Choroid plexus epithelial cell (primary cell): ENCODE measurements around the gene OSGEP.

Source experiments
- DNase-seq: peaks from one replicate; pipeline ENCODE4 v3.0.0-alpha.2; 2010; ENCODE audit warnings: low read depth
- H3K4me3 ChIP-seq: 2 replicates; pipeline ENCODE4 v1.5.1; 2011; ENCODE audit warnings: low read depth, mild to moderate bottlenecking, control low read depth, low read length, moderate library complexity
- TF ChIP-seq, protein P1 (sequence below): conservative IDR thresholded peaks from 2 replicates; pipeline ENCODE4 v1.5.1; 2011; ENCODE audit warnings: low read depth, mild to moderate bottlenecking, control low read depth, inconsistent platforms, low read length, moderate library complexity

Gene OSGEP

DNA sequence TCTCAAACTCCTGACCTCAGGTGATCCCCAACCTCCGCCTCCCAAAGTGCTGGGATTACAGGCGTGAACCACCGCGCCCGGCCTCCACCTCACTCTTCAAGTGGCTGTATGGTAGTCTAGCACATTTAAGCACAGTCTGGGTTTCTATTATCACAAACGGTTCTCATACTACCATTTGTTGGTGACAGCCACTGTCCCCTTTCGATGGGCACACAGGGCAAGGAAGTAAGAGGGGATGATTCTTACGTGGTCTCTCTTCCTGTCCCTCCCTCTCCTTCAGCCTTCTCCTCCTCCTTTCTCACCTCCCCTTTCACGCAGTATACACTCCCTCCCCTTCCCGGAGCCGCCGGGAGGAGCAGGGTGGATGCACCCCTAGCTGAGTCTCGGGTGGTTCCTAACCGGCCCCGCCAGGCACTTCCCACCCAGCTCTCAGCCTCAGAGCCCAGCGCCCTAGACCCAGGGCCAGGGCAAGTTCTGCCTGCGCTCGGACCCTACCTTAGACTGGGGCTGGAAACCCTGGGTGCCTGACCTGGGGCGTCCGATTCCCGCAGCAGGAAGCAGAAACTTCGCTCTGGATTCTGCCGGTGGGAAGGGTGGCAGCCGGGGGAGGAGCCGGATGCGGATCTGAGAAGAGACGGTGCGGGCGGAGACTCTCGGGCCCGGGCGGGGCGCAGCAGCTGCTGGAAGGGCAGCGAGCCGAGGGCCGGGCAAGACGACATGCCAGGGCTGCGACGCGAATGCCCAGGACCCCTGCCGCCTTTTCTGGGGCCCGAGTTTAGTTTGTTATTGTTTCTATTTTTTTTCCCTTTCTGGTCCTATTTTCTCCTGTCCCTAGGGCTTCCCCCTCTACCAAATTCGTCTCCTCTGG is 41.5 kb downstream of the OSGEP start, which contains the start of gene TEP1:
Gene TEP1, minus strand, starts transcription at position 626 of the 868 bp plus-strand sequence. CDS start 5,062 bp downstream, outside the sequence.
- peak; percentile 81 for DNase-seq
- TF ChIP-seq, protein P1, sequence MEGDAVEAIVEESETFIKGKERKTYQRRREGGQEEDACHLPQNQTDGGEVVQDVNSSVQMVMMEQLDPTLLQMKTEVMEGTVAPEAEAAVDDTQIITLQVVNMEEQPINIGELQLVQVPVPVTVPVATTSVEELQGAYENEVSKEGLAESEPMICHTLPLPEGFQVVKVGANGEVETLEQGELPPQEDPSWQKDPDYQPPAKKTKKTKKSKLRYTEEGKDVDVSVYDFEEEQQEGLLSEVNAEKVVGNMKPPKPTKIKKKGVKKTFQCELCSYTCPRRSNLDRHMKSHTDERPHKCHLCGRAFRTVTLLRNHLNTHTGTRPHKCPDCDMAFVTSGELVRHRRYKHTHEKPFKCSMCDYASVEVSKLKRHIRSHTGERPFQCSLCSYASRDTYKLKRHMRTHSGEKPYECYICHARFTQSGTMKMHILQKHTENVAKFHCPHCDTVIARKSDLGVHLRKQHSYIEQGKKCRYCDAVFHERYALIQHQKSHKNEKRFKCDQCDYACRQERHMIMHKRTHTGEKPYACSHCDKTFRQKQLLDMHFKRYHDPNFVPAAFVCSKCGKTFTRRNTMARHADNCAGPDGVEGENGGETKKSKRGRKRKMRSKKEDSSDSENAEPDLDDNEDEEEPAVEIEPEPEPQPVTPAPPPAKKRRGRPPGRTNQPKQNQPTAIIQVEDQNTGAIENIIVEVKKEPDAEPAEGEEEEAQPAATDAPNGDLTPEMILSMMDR: no peak
- H3K4me3 ChIP-seq: peak within 1 kb of the TSS; percentile 98

DNA sequence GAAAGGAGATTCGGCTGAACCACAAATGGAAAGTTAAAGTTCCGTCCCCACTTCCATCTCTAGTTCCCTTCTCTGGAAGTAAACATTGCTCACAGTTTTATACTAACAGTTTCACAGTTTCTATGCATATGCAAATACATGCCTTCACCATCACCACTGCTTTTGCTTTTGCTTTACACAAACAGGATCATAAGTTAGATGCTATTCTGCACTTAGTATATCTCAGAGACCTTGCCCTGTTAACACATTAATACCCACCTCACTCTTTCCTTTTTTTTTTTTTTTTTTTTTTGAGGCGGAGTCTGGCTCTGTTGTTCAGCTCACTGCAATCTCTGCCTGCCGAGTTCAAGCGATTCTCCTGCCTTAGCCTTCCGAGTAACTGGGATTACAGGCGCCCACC is 42.2 kb downstream of the OSGEP start:
- peak; percentile 42 for DNase-seq
- H3K4me3 ChIP-seq: peak overlapping the region; percentile 98
- TF ChIP-seq, protein P1: no peak

DNA sequence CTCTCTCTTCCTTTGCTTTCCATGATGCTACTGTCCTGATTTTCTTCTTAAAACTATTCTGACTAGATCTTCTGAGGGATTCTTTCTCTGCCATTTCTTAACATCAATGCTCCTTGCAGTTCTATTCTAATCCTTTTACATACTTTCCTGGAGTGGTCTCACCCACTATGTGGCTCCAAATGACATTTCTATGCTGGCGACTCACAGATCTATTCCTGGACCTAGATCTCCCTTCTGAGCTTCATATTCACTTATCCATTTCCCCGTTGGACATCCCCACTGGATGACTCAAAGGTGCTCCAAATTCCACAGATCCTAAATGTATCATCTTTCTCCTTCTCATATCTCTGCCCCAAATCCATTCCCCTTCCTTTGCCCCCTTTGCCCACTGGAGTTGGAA is 45.4 kb downstream of the OSGEP start:
- TF ChIP-seq, protein P1: no peak
- no peak overlapping the region for H3K4me3 ChIP-seq

DNA sequence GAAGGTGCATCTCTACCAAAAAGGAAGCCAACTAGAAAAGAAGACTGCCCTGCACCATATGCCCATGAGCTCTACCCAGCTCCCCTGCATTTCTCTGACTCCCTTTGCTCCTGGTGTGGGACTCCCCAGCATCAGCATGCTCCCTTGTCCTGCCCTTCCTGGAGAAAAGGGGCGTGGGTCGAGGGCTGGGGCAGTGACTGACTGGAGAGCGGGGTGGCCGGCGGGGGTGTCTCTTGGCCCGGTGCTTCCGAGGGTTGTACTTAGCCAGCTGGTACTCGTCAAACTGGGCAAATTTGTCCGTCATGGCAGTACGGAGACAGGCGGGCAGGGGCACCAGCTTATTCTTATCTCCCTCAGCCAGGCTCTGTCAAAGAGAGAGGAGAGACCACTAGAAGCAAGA is 51.1 kb downstream of the OSGEP start:
- H3K4me3 ChIP-seq: no peak overlapping the region
- TF ChIP-seq, protein P1: no peak
- DNase-seq: no peak

More for the DNA sequence above, 45.4 kb downstream of the OSGEP start:
- DNase-seq: peak; percentile 6

DNA sequence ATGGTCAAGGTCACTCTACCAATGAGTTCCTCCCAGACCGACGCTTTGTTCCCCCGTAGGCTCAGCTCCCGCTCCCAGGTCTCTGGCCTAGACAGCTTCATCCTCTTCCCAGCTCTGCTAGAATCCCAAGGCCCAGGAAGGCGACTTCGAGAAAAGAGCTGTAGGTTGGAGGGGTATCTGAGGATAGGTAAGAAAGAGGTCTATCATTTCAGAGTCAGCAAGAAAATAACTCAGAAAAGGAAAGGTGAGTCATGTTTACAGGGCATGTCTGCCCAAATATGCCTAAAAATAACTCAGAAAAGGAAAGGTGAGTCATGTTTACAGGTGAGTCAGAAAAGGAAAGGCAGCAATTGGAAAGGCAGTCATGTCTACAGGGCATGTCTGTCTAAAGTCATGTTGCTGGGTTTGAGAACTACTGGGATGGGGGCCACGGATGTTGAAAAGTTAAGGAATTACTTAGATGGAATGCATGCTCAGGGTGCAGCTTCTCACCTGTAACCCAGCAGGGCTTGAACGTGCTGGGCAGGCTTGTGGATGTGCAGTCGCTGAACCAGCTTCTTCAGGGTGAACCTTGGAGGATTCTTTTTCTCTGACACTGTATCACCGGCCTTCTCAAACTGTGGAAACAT is 53.5 kb downstream of the OSGEP start:
- TF ChIP-seq, protein P1: no peak
- no peak overlapping the region for H3K4me3 ChIP-seq
- no peak for DNase-seq

DNA sequence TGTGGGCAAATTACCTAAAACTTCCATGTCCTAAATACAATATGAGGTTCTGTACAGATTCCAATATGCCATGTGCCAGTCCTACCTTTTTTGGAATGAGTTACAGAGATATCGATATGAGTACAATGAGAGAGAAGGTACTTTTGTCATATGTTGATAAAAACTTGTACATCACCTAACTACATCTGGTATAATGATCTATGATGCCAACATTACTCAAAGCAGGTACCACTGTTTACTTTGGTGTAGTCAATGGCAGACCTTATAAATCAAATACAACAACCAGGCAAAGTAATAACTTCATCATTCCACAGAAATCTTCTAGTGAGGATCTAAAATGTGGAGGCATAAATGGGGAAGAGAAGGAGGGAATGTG is 54.0 kb downstream of the OSGEP start:
- H3K4me3 ChIP-seq: no peak overlapping the region
- TF ChIP-seq, protein P1: no peak
- DNase-seq: no peak
